Neural cell (in vitro differentiated cells): ENCODE results near the gene TEX2. TPM values are rescaled to one million over a fixed set of nuclear protein-coding genes. Genes with fewer than 3 reads are reported as not detected.

Experiments used
- H2AFZ ChIP-seq: fragments of 200-600, 300-800 bp; sonication (generic), shearing (Covaris generic); 2 replicates; pipeline ENCODE4 v1.6.0; 2014; ENCODE audit warnings: low read depth, mild to moderate bottlenecking, antibody characterized with exemption, low read length, moderate library complexity
- H3F3A ChIP-seq: fragments of 200-600 bp; shearing (Covaris generic); 2 replicates; pipeline ENCODE4 v1.6.1; 2016; ENCODE audit warnings: mild to moderate bottlenecking, moderate library complexity, mixed read lengths, antibody characterized with exemption, low read length; ENCODE audit not compliant: insufficient read depth, poor library complexity, severe bottlenecking
- H3K27ac ChIP-seq: fragments of 200-600, 300-800 bp; sonication (generic), shearing (Covaris generic); 2 replicates; pipeline ENCODE4 v1.5.1; 2014; ENCODE audit warnings: mild to moderate bottlenecking, low read length, moderate library complexity
- H3K27me3 ChIP-seq: fragments of 300-800, 200-600 bp; sonication (generic), shearing (Covaris generic); 2 replicates; pipeline ENCODE4 v1.6.0; 2014; ENCODE audit warnings: mild to moderate bottlenecking, low read depth, low read length, moderate library complexity; ENCODE audit not compliant: insufficient read depth
- H3K36me3 ChIP-seq: fragments of 300-800, 200-600 bp; sonication (generic), shearing (Covaris generic); 2 replicates; pipeline ENCODE4 v1.5.1; 2014; ENCODE audit warnings: mild to moderate bottlenecking, antibody characterized with exemption, low read length, moderate library complexity; ENCODE audit not compliant: insufficient read depth
- H3K4me2 ChIP-seq: fragments of 300-800, 200-600 bp; sonication (generic), shearing (Covaris generic); 2 replicates; pipeline ENCODE4 v1.6.0; 2014; ENCODE audit warnings: mild to moderate bottlenecking, low read length
- H3K4me3 ChIP-seq: fragments of 300-800, 200-600 bp; sonication (generic), shearing (Covaris generic); 2 replicates; pipeline ENCODE4 v1.5.1; 2014; ENCODE audit warnings: mild to moderate bottlenecking, low read length, moderate library complexity
- H3K79me2 ChIP-seq: fragments of 200-600 bp; shearing (Covaris generic); replicated peaks from 2 replicates; pipeline ENCODE4 v1.6.0; 2014; ENCODE audit warnings: mild to moderate bottlenecking, low read length, moderate library complexity; ENCODE audit not compliant: insufficient read depth
- H3K9ac ChIP-seq: fragments of 300-800, 200-600 bp; sonication (generic), shearing (Covaris generic); 2 replicates; pipeline ENCODE4 v1.6.1; 2016; ENCODE audit warnings: mild to moderate bottlenecking, low read length, mixed read lengths
- H3K9me2 ChIP-seq: fragments of 200-600 bp; shearing (Covaris generic); 2 replicates; pipeline ENCODE4 v1.6.1; 2016; ENCODE audit warnings: mild to moderate bottlenecking, low read length, mixed read lengths; ENCODE audit not compliant: insufficient read depth
- H3K9me3 ChIP-seq: fragments of 200-600, 300-800 bp; sonication (generic), shearing (Covaris generic); 2 replicates; pipeline ENCODE4 v1.6.1; 2016; ENCODE audit warnings: mild to moderate bottlenecking, mixed run types, low read length, moderate library complexity, mixed read lengths
- H4K20me1 ChIP-seq: fragments of 200-600 bp; shearing (Covaris generic); 2 replicates; pipeline ENCODE4 v1.6.1; 2016; ENCODE audit warnings: mild to moderate bottlenecking, mixed run types; ENCODE audit not compliant: insufficient read depth
- EP300 ChIP-seq: fragments of 450-650 bp; conservative IDR thresholded peaks from 2 replicates; pipeline ENCODE4 v1.6.1; 2014; ENCODE audit warnings: antibody characterized with exemption, mild to moderate bottlenecking, moderate library complexity; ENCODE audit not compliant: poor library complexity, severe bottlenecking
- EZH2 ChIP-seq: fragments of 200-600, 300-800 bp; shearing (Covaris generic), sonication (generic); IDR thresholded peaks from 2 replicates; pipeline ENCODE4 v1.6.1; 2014; ENCODE audit warnings: antibody characterized with exemption, low read length, borderline replicate concordance, mild to moderate bottlenecking; ENCODE audit not compliant: insufficient read depth, poor library complexity, severe bottlenecking
- MXI1 ChIP-seq: fragments of 450-650 bp; conservative IDR thresholded peaks from 2 replicates; pipeline ENCODE4 v1.6.1; 2014; ENCODE audit warnings: antibody characterized with exemption, mild to moderate bottlenecking; ENCODE audit not compliant: poor library complexity, severe bottlenecking
- POLR2AphosphoS5 ChIP-seq: IDR thresholded peaks from 2 replicates; pipeline ENCODE4 v1.6.1; 2012
- RAD21 ChIP-seq: fragments of 450-650 bp; conservative IDR thresholded peaks from 2 replicates; pipeline ENCODE4 v1.6.1; 2014; ENCODE audit warnings: antibody characterized with exemption, mild to moderate bottlenecking, moderate library complexity
- SMC3 ChIP-seq: fragments of 450-650 bp; conservative IDR thresholded peaks from 2 replicates; pipeline ENCODE4 v1.6.1; 2014; ENCODE audit warnings: antibody characterized with exemption, mild to moderate bottlenecking, moderate library complexity; ENCODE audit not compliant: poor library complexity
- TAF1 ChIP-seq: IDR thresholded peaks from 2 replicates; pipeline ENCODE4 v1.6.1; 2012; ENCODE audit warnings: low read depth
- polyA plus RNA-seq: library from polyadenylated mRNA; depleted of rRNA; stranded (reverse); fragments of >200 nt; gene quantifications from 2 replicates; pipeline ENCODE4 v1.2.3, GENCODE V29; 2014
- TF ChIP-seq, protein P1 (sequence below): IDR thresholded peaks from 2 replicates; pipeline ENCODE4 v1.6.1; 2012; ENCODE audit warnings: borderline replicate concordance
- TF ChIP-seq, protein P2 (sequence below): fragments of 450-650 bp; IDR thresholded peaks from 2 replicates; pipeline ENCODE4 v1.5.1; 2014; ENCODE audit warnings: antibody characterized with exemption, mild to moderate bottlenecking, moderate library complexity; ENCODE audit not compliant: poor library complexity, severe bottlenecking

The TEX2 gene
- polyA plus RNA-seq, 1 donor from 2014 or later, result 19.7 TPM

DNA sequence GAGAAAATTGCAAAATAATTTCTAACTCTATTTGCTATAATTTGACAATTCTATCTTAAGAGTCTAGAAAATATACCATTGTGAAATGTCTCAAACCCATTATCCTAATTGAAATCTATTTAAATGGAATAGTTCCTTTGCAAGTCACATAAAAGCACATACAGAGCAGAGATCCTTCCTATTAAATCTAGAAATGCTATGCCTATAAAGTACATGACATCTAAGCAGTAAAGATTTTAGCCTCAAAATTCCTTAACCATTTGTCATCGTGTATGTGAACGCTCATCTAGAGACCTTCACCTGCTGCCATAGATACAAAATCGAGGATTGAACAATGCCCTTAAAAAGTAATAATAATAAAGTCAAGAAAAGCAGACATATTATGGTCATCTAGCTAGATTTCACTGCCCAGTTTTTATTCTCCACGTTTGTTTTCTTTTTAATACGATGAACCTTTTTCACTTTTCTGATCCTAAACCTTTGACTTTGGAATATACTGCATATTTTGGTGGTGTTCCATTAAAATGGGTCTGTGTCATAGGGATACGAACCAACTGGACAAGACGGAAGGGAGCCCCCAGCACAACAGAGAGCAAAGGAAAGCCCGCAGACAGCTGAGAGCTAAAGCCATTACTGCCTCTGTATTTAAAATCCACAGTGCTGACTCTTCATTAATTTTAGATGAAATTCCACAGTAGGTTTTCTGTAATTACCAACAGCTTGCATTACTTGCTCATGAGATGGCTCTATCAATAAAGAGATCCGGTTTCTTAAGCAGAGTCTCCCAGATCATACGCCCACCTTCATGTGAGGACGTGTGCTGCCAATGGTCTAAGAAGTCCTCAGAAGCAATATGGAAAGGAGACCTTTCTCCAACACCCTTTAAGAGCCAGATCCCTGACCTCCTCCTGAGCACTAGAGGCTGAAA, 17.6 kb downstream of the TEX2 start:
- Histone ChIP-seq H3K9me3 (no peaks in the 10 kb centered on the region), H3K9ac (no peak overlapping the region), H3K36me3 (no peaks in the 10 kb centered on the region), H4K20me1 (no peaks in the 10 kb centered on the region), H3K4me2 (no peak overlapping the region), H3K9me2 (no peaks in the 10 kb centered on the region), H3K27me3 (no peaks in the 10 kb centered on the region), H3K79me2 (no peaks in the 10 kb centered on the region), H3F3A (no peaks in the 10 kb centered on the region), H3K27ac (no peak overlapping the region), H2AFZ (no peak overlapping the region), H3K4me3 (no peak overlapping the region)
- TF ChIP-seq, protein P1, sequence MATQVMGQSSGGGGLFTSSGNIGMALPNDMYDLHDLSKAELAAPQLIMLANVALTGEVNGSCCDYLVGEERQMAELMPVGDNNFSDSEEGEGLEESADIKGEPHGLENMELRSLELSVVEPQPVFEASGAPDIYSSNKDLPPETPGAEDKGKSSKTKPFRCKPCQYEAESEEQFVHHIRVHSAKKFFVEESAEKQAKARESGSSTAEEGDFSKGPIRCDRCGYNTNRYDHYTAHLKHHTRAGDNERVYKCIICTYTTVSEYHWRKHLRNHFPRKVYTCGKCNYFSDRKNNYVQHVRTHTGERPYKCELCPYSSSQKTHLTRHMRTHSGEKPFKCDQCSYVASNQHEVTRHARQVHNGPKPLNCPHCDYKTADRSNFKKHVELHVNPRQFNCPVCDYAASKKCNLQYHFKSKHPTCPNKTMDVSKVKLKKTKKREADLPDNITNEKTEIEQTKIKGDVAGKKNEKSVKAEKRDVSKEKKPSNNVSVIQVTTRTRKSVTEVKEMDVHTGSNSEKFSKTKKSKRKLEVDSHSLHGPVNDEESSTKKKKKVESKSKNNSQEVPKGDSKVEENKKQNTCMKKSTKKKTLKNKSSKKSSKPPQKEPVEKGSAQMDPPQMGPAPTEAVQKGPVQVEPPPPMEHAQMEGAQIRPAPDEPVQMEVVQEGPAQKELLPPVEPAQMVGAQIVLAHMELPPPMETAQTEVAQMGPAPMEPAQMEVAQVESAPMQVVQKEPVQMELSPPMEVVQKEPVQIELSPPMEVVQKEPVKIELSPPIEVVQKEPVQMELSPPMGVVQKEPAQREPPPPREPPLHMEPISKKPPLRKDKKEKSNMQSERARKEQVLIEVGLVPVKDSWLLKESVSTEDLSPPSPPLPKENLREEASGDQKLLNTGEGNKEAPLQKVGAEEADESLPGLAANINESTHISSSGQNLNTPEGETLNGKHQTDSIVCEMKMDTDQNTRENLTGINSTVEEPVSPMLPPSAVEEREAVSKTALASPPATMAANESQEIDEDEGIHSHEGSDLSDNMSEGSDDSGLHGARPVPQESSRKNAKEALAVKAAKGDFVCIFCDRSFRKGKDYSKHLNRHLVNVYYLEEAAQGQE, result no peak
- TF ChIP-seq POLR2AphosphoS5, result no peak
- TF ChIP-seq MXI1, result no peak
- no peak for TF ChIP-seq SMC3
- TF ChIP-seq, protein P2, sequence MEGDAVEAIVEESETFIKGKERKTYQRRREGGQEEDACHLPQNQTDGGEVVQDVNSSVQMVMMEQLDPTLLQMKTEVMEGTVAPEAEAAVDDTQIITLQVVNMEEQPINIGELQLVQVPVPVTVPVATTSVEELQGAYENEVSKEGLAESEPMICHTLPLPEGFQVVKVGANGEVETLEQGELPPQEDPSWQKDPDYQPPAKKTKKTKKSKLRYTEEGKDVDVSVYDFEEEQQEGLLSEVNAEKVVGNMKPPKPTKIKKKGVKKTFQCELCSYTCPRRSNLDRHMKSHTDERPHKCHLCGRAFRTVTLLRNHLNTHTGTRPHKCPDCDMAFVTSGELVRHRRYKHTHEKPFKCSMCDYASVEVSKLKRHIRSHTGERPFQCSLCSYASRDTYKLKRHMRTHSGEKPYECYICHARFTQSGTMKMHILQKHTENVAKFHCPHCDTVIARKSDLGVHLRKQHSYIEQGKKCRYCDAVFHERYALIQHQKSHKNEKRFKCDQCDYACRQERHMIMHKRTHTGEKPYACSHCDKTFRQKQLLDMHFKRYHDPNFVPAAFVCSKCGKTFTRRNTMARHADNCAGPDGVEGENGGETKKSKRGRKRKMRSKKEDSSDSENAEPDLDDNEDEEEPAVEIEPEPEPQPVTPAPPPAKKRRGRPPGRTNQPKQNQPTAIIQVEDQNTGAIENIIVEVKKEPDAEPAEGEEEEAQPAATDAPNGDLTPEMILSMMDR, result no peak
- no peak for TF ChIP-seq RAD21
- TF ChIP-seq EP300, result no peak

DNA sequence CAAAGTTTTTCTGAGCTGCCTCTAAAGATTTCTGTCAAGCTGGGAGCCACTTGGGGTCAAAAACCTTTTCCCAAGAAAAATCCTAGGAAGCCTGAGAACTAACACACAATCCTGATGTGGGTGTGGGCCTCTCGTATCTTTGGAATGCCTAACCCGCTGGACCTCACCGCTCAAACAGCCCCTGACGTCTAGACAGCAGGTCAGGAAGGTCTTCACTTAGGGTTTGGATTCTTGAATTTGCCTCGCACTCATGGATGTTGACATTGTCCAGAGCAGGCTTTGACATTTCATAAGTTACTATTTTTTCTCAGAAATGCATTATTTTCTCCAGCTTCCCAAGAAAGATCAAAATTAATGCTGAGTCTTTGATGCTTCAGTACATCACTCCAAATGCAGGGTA, 18.9 kb downstream of the TEX2 start:
- no peak overlapping the region for H3K27ac ChIP-seq
- H3K9me2 ChIP-seq, result no peaks in the 10 kb centered on the region
- no peaks in the 10 kb centered on the region for H3K9me3 ChIP-seq
- H3F3A ChIP-seq, result no peaks in the 10 kb centered on the region
- no peaks in the 10 kb centered on the region for H3K79me2 ChIP-seq
- no peak for TF ChIP-seq MXI1
- TF ChIP-seq SMC3, result no peak
- H4K20me1 ChIP-seq, result no peaks in the 10 kb centered on the region
- no peak overlapping the region for H3K9ac ChIP-seq
- H3K36me3 ChIP-seq, result no peaks in the 10 kb centered on the region
- no peak overlapping the region for H3K4me2 ChIP-seq
- no peak overlapping the region for H3K4me3 ChIP-seq
- no peaks in the 10 kb centered on the region for H3K27me3 ChIP-seq
- no peak overlapping the region for H2AFZ ChIP-seq

DNA sequence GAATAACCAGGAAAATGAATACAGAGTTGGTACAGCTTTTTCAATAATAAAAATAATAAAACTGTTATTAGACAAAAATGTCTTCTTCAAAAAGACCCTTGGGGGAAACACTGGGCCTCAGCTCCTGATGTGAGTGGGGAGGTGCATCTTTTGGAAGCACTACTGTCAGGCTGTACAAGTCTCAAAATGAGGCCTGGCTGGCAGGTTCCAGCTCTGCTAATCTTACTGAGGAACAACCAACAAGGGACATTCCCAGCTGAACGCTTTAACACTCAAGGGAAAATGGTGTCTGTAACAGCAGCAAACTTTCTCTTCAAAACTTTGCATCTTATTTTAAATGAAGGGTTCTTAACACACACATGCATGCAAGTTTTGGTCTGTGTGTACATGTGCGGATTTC, 19.7 kb downstream of the TEX2 start:
- no peaks in the 10 kb centered on the region for H3K36me3 ChIP-seq
- no peaks in the 10 kb centered on the region for H3K27me3 ChIP-seq
- no peak overlapping the region for H3K4me2 ChIP-seq
- no peak overlapping the region for H3K4me3 ChIP-seq
- H3K9me3 ChIP-seq, result no peaks in the 10 kb centered on the region
- no peak overlapping the region for H3K9ac ChIP-seq
- H3K79me2 ChIP-seq, result no peaks in the 10 kb centered on the region
- H4K20me1 ChIP-seq, result no peaks in the 10 kb centered on the region
- H2AFZ ChIP-seq, result no peak overlapping the region
- H3K9me2 ChIP-seq, result no peaks in the 10 kb centered on the region
- H3F3A ChIP-seq, result no peaks in the 10 kb centered on the region
- no peak overlapping the region for H3K27ac ChIP-seq
- TF ChIP-seq TAF1 (no peak), MXI1 (no peak), POLR2AphosphoS5 (no peak), SMC3 (no peak), EZH2 (no peak), EP300 (no peak)
- TF ChIP-seq, protein P2, result no peak
- TF ChIP-seq, protein P1, result no peak
